HuH-7 (cell line): ENCODE results near the gene RHOG.
A peak's percentile ranks its signal among the peaks of the same experiment; 100 is the strongest.

Source experiments
- DNase-seq: peaks from one replicate; pipeline ENCODE4 v3.0.0; 2011; ENCODE audit warnings: low spot score

Gene RHOG

DNA sequence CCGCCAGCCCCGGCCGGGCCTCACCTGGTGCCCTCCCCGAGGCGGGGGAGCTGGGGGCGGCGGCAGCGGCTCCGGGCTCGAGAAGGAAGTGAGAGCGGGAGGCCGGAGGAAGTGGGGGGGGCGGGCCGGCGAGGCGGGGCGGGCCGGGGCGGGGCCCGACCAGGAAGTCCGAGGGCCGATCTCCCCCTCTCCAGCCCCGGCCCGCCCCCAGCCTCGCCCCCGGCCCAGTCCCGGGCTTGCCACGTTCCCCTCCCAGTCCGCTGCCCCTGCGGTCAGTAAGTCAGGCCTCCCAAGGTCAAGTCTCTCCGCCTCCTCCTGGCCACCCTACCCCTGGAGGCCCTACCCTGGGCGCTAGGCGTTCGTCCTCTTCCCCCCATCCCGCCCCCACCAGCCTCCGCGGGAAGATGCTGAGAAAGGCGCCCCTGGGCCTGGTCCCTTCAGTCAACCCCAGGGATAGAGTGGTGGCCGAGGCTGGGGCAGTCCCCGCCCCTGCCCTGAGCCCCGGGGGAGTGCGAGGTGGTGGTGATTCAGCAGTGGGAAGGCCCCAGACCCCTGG lies at the start of gene RHOG:
RHOG (minus strand) TSS at position 90 of the 556 bp plus-strand sequence. CDS start 12,821 bp downstream, outside the sequence.
- peak; percentile 86 for DNase-seq

DNA sequence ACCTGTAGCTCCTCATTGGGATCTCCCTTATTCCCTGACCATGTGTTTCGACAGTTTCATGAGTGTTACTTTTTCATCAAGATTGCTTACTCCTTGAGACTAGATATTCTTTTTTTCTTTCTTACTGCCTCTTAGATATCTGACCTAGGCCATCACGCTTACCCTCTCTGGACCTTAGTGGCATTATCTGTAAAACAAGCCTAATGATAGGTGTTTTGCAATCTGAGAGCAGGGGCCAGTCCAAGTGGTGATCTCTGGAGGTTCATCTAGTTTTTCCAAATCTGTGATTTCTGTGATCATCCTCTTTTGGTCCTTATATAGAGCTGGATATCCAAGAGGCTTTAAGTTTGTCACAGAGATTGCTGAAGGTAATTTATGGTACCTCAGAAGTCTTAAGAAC lies 49.3 kb upstream of the RHOG start:
- no peak for DNase-seq

DNA sequence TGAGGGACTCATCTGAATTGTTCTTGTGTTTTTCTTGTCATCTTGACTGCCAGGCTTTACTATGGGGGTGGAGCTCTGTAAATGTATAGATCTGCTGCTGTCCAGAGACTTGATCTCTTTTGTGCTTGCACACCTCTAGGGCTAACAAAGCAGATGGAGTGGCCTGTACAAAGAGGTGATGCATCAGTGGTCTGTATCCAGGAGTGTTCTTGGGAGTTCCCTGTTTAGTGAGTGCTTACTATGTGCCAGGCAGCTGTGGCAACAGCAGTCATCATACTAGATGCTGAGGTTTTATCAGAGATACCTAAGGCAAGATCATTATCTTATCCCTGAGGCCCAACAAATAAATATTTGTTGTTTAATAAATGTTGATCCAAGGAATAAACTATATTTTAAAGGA lies 48.1 kb upstream of the RHOG start:
- DNase-seq, result no peak

DNA sequence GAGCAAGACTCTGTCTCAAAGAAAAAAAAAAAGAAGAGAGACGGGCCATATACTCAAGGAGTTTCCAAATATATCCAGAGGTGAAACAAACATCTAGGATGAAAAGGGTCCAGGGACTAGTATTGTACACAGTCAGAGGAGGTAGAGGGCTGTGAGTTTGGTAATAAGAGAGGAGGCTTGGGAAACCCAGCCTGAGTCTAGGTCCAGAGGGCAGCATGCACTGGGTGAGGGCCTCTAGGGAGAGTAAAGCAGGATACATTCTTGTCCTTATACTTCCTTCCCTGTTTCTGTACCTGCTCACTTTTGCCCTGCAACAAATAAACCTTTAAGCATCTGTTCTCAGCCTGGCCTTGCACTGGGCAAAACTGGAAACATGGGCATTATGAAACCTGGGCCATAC lies 46.2 kb upstream of the RHOG start:
- peak; percentile 48 for DNase-seq

DNA sequence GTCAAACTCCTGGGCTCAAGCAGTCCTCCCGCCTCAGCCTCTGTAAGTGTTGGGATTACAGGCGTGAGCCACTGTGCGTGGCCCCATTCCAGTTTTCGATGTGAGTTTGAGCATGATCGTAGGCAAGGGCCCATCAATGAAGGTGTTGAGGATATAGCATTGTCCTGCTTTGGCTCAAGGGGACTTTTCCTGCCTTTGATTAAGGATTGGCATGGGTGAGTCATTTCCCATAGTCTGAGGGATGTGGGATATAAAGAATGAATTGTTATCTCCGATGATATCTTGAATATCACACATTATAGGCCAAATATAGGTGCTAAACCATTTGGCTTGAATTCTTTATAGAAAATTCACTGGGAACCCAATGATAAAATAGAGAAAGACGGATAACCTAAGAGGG lies 45.1 kb upstream of the RHOG start:
- no peak for DNase-seq

DNA sequence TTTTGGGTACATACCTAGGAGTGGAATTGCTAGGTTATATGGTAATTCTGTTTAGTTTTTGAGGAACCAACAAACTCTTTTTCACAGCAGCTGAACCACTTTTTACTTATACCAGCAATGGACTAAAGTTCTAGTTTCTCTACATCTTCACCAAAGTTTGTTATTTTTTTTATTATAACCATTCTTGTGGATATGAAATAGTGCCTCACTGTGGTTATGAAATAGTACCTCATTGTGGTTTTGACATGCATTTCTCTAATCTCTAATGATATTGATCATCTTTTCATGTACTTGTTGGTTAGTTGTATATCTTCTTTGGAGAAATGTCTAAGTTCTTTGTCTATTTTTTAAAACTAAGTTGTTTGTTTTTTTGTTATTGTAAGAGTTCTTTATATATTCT lies 41.9 kb upstream of the RHOG start:
- no peak for DNase-seq

DNA sequence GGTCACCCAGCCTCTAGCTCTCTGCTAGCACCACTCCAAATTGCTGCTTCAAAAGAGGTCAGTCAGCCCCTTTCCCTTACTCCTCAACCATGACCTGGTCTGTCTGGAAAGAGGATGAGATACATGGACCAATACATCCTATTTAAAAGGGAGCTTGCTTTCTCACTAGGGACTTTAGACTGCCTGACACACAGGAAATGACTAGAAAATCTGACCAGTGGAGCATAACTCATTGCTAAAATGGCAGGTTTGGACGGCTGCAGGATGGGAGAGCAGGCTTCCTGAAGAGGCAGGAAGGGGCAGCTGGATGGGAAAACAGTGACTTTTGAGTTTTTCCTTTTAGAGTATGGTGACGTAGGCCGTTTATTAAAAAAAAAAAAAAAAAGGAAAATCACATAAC lies 40.0 kb upstream of the RHOG start:
- DNase-seq, result no peak

DNA sequence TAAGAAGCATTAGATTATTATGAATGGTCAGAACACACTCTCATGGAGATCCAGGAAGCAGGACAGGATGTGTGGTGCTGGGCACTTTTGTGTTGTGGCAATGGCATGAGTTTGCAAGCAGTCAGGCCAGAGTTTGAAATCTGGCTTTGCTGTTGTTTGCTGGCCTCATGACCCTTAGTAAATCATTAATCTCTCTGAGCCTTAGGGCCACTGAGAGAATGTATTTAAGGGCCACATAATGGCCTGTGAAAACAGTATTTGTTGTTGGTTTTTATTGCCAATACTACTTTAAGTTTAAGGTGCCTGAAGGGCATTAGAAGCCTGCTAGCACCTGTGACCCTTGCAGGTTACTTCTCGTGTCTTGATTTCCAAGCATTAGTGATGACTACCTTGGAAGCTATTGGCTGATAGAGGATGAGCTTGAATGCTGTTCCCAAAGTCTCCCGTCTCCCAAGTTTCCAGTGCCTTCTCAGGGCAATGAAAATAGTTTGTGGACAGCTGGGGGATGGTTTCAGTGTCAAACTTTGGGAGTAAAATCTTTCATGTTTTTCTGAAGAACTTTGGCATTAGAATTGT lies 39.3 kb upstream of the RHOG start:
- DNase-seq, result no peak

DNA sequence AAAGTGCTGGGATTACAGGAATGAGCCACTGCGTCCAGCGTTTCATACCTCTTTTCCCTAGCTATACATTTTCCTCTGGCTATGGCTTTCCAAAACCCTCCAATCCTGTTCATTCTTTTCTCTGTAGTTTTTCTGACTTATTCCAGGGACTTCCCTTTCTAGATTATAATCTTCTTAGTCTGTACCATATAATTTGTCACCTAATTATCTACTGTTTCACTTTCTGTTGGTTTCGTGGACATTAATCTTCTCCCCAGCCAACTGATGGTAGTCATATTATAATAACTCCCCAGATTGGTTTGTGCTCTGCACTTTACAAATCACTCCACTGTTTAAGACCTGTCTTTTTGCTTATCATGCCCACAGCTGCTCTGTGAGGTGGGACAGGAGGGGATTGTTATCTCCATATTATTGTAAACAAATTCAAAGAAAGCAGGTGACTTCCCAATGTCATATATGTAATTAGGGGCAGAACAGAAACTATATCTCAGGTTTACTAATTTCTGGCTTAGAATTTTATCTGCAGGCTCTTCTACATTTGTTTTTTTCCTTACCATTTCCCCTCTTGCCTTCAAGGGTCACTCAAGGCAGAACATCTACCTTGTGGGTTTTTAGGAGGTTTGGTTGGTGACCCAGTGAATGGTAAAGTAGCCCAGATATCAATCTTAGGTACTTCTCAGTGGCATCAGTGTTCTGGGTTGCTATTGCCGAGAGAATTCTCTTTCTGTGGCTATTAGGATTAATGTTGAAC lies 38.6 kb upstream of the RHOG start:
- no peak for DNase-seq

DNA sequence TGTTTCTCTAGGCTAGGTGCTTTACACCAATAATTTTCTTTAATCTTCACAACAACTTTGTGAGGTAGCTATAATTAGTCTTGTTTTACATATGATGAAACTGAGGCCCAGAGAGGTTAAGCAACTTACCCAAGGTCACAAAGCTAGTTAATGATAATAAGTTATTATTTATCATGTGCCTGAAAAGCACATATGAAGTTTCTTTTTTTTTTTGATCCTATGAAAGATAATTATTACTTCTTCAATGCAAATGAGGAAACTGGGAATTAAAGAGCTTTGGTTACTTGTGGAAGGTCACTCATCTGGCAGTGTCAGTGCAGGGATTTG lies 37.5 kb upstream of the RHOG start:
- DNase-seq, result no peak

DNA sequence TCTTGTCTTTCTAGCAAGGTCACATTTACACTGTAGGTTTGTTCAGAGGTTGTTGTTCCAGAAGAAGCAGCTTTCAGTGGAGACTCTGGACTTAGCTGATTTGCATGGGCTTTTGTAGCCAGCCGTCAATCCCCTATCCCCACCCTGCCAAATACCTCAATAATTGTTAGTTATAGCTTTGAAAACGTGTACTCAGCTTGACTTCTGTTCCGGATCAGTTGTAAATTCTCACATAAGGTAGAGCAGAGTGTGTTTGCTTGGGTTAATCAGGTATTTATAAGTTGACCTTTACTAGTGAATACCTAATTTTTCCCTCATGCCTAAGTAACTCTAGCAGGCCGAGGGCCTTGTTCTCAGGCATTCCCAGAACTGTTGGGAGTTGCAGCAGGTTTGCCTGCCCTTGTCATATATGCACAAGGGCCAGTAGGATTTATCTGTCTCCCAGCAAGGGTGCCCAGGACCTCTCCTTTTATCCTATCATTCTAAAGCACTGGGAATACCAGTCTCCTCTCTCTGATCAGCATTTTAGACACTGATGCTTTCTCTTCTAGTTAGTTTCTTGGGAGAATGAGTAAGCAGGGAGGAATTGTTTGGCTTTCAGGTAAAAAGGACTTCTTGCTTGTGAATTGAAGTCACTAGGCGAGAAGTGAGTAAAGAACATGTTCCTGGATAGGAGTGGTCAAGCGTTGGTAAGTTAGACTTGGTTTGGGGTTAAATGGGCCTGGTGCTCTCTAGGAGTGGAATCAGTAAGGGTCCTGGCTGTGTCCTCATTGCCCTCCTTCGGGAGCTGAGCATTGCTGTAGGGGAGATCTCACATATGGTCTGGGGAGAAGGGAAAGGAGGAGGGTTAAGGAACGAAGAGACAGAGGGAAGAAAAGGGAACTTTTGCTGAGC lies 36.9 kb upstream of the RHOG start:
- no peak for DNase-seq

DNA sequence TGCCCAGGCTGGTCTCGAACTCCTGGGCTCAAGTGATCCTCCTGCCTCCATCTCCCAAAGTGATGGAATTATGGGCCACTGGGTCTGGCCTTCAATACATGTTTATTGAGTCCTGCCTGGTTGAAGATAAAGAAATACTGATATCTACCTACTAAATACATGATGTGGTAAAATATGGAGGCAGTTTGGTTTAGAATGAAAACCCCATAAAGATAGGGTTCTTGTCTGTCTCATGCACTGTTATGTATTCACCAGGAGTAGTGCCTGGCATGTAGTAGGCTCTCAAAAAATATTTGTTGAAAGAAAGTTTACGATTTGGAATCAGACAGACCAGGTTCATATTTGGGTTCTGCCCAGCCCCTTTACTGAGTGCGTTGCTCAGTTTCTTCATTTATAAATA lies 35.9 kb upstream of the RHOG start:
- no peak for DNase-seq

DNA sequence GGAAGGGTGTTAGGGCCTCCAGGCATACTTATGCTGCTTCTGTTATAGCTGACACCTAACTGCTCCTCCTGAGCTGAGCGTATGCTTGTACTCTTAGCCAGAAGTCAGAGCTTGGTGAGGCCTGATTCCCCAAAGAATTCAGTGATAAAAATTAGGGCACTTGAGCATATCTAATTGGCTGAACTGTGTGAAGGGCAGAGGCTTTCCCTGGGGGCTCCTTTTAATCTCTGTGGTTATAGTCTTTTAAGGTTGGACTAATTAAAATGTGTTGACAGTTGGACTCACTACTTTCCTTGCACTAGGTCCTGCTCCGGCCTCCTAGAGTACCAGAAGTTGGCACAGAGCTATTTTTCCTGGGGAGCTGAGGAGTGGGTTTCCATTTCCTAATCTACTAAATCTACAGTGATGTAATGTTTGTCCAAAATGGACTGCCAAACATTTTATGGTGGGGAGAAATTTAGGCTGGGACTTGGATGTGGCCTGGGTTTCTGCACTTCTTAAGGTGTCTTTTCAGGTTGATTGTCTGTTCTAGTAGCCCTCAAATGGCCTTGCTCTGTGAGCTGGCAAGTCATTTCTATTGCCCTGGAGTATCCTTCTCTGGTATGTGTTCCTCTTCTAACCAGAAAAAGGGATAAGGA lies 33.1 kb upstream of the RHOG start:
- no peak for DNase-seq

DNA sequence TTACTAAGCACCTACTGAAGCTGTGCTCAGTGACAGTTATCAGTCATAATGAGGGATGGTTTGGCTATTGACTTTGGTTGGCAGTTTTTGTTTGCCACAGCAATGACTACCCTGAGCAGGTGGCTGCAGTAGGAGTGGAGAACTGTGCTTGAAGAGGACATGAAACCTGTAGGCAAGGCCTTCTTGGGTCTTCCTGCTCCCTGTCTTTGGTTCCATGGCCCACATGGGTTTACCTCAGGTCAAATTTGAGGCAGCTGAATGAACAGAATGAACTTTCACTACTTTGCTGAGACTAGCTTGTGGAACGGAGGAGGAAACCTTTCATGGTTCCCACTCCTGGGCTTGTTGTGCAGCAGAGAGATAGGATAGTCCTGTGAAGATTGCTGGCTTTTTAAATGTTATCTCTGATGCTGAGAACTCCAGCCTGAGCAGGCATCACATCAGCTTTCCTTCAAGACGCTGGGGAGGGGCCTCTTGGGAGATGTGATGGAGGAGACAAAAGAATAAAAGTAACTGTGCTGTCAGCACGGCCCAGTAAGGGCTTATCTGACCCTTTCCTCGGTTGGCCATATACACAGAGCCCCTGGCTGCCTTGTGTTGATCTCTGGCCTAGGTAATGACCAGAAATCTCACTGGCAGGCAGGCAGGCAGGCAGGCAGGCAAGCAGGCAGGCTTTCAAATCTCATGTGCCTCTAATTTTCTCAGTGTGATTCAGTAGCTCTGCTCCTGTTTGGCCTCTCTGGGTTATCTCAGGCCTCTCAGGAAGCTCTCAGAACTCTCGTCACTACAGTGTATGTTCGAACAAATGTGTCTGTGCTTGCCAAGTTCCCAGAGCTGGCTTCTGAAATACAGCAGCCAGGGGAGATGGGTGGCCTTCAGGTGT lies 26.7 kb upstream of the RHOG start:
- DNase-seq, result no peak

DNA sequence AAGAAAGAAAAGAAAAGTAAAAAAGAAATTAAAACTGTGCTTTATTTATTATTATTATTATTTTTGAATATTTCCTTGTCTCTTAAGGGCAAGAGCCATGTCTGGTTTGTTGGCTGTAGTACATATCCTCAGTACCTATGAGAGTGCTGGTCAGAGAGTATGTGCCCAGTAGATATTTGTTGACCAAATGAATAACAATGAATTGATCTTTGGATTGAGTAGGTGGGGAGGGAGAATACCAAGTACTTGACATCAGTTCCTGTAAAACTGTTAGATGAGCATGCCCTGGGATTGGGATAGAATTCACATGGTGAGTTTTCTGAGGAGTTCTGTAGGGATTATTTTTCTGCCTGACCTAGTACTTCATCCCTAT lies 26.1 kb upstream of the RHOG start:
- no peak for DNase-seq

DNA sequence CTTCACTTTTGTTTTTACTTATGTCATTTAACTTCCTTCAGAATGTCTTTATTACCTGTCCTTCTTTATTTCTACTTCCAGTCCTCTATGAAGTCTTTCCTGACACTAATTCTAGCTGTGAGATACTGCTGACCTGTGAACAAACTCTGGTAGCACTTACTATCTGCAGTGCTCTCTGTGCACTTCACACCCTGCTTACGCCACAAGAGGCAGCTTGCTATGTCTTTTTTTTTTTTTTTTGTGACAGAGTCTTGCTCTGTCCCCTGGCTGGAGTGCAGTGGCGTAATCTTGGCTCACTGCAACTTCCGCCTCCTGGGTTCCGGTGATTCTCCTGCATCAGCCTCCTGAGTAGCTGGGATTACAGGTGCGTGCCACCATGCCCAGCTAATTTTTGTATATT lies 25.4 kb upstream of the RHOG start:
- no peak for DNase-seq

DNA sequence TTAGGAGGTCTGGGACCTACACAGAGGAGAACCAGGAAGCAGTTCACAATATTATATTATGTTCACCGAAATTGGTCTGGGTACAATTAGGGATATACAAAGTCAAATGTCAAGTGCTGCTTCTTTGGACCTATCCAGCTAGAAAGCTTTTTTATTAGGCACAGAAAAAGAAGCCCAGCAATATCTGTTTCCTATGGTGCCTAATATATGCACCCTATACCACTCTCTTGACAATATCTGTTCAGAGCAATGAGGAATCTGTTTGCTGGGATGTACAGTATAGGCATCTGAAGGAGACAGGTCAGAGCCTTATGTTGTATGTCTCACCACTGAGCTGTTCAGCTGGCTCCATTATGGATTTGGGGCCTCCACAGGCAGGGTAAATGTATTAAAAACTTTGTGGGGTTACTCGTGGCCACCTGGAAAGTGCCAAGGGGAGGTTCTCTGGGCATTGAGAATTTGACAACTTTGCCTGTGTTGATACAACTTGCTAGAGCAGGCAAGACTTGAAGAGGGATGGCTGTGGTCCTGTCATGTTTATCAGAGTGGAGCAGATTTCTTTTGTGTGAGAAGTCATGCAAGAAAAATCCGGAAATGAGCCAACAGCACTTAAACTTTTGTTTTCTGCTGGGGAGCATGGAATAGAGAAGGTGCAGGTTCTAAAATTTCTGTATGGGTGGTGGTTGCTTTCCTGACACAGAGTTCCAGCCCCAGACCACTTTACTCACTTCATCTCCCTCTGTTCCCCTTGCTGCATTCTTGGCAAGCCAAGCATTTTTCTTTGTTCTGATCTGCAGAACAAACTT lies 24.8 kb upstream of the RHOG start:
- no peak for DNase-seq

DNA sequence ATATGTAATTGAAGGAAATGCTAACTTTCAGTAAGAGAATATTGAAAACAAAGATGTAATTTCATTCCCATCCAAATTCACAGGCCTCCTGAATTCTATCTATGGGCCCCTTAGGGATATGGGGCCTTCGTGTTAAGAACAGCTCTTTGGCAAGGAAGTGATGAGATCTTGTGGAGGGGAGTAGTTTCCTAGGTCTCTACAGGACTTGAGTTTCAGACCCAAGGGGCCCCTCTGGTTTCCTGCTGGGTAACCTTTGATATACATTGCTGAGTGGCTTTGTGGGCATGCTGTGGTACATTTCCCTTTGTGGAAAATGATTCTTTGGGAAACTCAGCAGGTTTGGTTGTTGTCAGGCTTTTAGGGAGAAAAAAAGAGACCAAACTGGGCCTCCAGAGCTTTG lies 20.9 kb upstream of the RHOG start:
- DNase-seq, result no peak

DNA sequence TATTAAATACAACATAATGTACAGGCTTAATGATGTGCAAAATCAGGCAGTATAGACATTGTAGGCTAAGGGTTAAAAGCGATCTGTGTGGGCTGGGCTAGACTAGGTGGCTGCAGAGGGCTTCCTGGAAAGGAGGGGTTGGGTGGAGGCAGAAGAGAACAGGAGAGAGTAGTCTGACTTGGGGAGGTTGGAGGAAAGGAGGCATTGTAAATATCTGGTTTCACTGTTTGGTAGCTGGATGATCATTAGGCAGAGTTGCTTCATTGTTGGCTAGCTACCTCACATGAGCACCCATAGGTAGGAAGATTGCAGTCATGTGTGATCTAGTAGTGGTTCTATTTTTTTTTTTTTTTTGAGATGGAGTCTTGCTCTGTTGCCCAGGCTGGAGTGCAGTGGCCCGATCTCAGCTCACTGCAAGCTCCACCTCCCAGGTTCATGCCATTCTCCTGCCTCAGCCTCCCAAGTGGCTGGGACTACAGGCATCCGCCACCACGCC lies 20.2 kb upstream of the RHOG start:
- peak; percentile 35 for DNase-seq

DNA sequence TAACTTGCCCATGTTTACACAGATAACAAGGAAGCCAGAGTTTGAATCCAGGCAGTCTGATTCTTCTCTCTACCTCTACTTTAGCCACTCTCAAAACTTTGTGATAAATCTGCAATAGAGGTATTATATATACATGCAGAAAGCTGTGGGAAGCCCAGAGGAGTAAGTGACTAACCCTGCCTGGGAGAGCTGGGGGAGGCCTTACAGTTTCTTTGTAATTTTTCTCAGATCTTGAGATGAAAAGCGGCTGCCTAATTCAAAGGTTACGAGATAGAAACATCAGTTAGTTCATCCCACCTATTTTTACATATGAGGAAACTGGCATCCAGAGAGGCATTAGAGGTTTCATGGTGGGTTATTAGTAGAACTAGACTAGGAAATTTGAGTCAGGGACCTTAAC lies 19.6 kb upstream of the RHOG start:
- no peak for DNase-seq
